Activated T-cell treated with anti-CD3 and anti-CD28 coated beads, Interleukin-2, amount 50 U/mL, for 1 hour (primary cell): ENCODE measurements around the gene HOXB2.

Experiments
- DNase-seq: peaks from one replicate; pipeline ENCODE4 v3.0.0-alpha.2; 2020

Gene HOXB2

GRCh38 chr17:48565022-48565554 is 20.2 kb upstream of the HOXB2 start:
- no peak for DNase-seq

- DNase-seq = no peak
These were observed 19.5 kb upstream of the HOXB2 start for GRCh38 chr17:48564188-48565021.

- no peak for DNase-seq
These were observed 18.9 kb upstream of the HOXB2 start for GRCh38 chr17:48563867-48564187.

GRCh38 chr17:48563385-48563838 is 18.5 kb upstream of the HOXB2 start:
- no peak for DNase-seq

GRCh38 chr17:48562934-48563333 is 18.0 kb upstream of the HOXB2 start:
- no peak for DNase-seq

- DNase-seq = no peak
These were observed 17.2 kb upstream of the HOXB2 start for GRCh38 chr17:48561884-48562810.

GRCh38 chr17:48559840-48560817 is 15.2 kb upstream of the HOXB2 start:
- DNase-seq = no peak

- DNase-seq = no peak
These were observed 14.4 kb upstream of the HOXB2 start for GRCh38 chr17:48559122-48559839.

GRCh38 chr17:48558831-48559121 is 13.9 kb upstream of the HOXB2 start:
- DNase-seq = no peak

GRCh38 chr17:48558057-48558830 is 13.3 kb upstream of the HOXB2 start:
- no peak for DNase-seq

GRCh38 chr17:48556576-48557401 is 11.9 kb upstream of the HOXB2 start:
- no peak for DNase-seq

- no peak for DNase-seq
These were observed 11.3 kb upstream of the HOXB2 start for GRCh38 chr17:48556229-48556575.

GRCh38 chr17:48555258-48556228 is 10.6 kb upstream of the HOXB2 start:
- no peak for DNase-seq

GRCh38 chr17:48554412-48555257 is 9.7 kb upstream of the HOXB2 start:
- no peak for DNase-seq

GRCh38 chr17:48553826-48554225 is 8.9 kb upstream of the HOXB2 start:
- no peak for DNase-seq

- no peak for DNase-seq
These were observed 8.3 kb upstream of the HOXB2 start for GRCh38 chr17:48553190-48553547.

- no peak for DNase-seq
These were observed 7.7 kb upstream of the HOXB2 start for GRCh38 chr17:48552466-48553189.
